ENCODE measurements around the gene IQCF5. TPM values are rescaled to one million over a fixed set of nuclear protein-coding genes. Genes with fewer than 3 reads are reported as not detected.
"Not testable (repeated sequence)": the region's sequence is repeated elsewhere in the genome, so short reads cannot be mapped to it uniquely, and the experiment has no call there.

Gene IQCF5
- total and polyA plus RNA-seq, 9 donors = not detected

DNA sequence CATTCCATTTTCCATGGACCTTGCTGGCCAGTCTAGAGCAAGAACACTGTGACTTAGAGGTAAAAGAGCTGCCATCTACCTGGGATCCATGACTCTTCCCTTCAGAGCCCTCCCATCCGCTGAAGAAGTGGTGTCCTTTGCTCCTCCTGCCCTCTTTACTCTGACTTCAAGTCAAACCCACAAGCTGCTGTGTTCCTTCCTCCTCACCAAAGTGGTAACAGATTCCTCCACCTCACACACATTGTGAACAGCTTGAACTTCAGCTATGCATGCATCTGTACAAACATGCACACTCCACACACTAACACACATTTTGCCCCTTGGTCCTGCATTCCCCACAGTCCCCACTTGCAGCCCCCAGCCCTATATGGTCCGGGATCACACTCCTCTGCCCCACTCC lies 990 bp downstream of the IQCF5 start:
- no peak overlapping the region for H3K27ac ChIP-seq
- TF ChIP-seq, protein P1, sequence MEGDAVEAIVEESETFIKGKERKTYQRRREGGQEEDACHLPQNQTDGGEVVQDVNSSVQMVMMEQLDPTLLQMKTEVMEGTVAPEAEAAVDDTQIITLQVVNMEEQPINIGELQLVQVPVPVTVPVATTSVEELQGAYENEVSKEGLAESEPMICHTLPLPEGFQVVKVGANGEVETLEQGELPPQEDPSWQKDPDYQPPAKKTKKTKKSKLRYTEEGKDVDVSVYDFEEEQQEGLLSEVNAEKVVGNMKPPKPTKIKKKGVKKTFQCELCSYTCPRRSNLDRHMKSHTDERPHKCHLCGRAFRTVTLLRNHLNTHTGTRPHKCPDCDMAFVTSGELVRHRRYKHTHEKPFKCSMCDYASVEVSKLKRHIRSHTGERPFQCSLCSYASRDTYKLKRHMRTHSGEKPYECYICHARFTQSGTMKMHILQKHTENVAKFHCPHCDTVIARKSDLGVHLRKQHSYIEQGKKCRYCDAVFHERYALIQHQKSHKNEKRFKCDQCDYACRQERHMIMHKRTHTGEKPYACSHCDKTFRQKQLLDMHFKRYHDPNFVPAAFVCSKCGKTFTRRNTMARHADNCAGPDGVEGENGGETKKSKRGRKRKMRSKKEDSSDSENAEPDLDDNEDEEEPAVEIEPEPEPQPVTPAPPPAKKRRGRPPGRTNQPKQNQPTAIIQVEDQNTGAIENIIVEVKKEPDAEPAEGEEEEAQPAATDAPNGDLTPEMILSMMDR (IDR thresholded peaks at IDR 0.05) = no peak
- no peak for TF ChIP-seq EP300 (IDR thresholded peaks at IDR 0.05)
- no peak for TF ChIP-seq POLR2A (IDR thresholded peaks at IDR 0.05)
- 69 to 70% (median 70%) methylated on average over 2 of the region's 2 CpGs for WGBS, 3 donors
- no peak for DNase-seq
- no peaks in the 10 kb centered on the region for H3K27me3 ChIP-seq
- H3K36me3 ChIP-seq = no peaks in the 10 kb centered on the region
- no peaks in the 10 kb centered on the region for H3K4me1 ChIP-seq (ENCODE audit: insufficient read depth)
- intact Hi-C loops (cut with DNase I) = no loop called here
- H3K4me3 ChIP-seq = no peak overlapping the region
- no peaks in the 10 kb centered on the region for H3K9me3 ChIP-seq

DNA sequence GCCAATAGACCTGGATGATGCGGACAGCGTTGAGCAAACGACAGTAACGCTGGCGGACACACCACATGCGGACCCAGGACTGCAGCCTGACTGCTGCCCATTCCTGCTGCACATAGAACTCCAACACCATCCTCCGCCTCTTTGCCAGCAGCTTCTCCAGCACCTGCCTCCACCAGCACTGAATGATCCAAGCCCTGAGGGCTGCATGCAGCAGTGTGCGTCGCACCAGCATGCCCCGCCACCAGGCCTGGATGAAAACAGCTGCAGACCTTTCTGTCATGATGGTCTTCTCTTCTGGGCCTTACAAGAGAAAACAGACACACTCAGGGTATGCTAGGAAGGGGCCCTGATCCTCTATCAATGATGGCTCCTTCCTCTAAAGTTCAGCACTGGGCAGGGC lies 1.5 kb downstream of the IQCF5 start:
- intact Hi-C loops (cut with DNase I) = no loop called here
- Histone ChIP-seq H3K27ac (no peak overlapping the region), H3K36me3 (no peaks in the 10 kb centered on the region), H3K9me3 (no peaks in the 10 kb centered on the region), H3K4me1 (ENCODE audit: insufficient read depth) (no peaks in the 10 kb centered on the region), H3K27me3 (no peaks in the 10 kb centered on the region), H3K4me3 (no peak overlapping the region)
- no peak for DNase-seq
- no peak for TF ChIP-seq EP300 (IDR thresholded peaks at IDR 0.05)
- TF ChIP-seq, protein P1 (IDR thresholded peaks at IDR 0.05) = no peak
- no peak for TF ChIP-seq POLR2A (IDR thresholded peaks at IDR 0.05)
- WGBS, 3 donors = 93 to 94% (median 93%) methylated on average over 10 of the region's 10 CpGs

DNA sequence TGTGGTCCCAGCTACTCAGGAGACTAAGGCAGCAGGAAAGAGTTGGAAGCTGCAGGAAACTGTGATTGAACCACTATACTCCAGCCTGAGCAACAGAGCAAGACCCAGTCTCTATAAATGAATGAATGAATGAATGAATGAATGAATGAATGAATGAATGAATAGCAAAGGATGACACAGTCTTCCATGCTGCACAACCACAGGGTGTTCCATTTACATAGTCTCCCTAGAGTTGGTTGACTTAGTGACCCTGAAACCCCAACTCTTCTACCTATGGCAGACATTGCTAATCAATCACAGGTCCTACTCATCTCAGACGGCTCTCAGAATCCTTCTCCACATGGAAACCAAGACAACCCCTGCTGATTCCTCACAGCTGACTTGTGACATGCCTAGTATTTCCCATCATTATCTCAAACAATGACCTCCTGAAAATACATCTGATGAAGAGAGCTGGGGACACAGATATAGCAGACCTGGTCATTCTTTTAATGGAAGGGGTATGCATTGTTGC lies 2.1 kb downstream of the IQCF5 start:
- intact Hi-C loops (cut with DNase I) = no loop called here
- no peaks in the 10 kb centered on the region for H3K36me3 ChIP-seq
- H3K4me3 ChIP-seq = no peak overlapping the region
- DNase-seq = no peak
- no peak overlapping the region for H3K27ac ChIP-seq
- H3K27me3 ChIP-seq = no peaks in the 10 kb centered on the region
- H3K4me1 ChIP-seq (ENCODE audit: insufficient read depth) = no peaks in the 10 kb centered on the region
- no peaks in the 10 kb centered on the region for H3K9me3 ChIP-seq
- 40 to 52% (median 49%) methylated on average over 1 of the region's 1 CpG for WGBS, 3 donors
- TF ChIP-seq, protein P1 (IDR thresholded peaks at IDR 0.05) = no peak
- no peak for TF ChIP-seq EP300 (IDR thresholded peaks at IDR 0.05)
- TF ChIP-seq POLR2A (IDR thresholded peaks at IDR 0.05) = no peak

DNA sequence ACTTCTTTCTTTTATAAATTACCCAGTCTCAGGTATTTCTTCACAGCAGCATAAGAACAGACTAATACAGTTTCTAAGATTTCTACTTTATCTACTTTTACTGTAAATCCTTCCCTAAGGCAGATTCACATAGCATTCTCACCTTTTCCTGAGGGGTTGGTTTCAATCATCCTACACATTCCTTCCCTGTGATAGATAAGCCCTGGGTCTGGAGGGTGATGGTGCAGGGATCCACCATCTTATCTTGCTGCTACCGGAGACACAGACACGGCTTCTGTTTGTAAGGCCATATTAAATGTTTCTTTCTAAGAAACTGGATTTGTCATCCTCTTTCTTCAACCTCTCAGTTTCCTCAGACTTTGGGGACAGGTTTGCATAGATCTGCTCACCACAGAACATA lies 6.1 kb downstream of the IQCF5 start:
- Histone ChIP-seq H3K27ac (no peak overlapping the region), H3K4me1 (ENCODE audit: insufficient read depth) (no peaks in the 10 kb centered on the region), H3K27me3 (no peaks in the 10 kb centered on the region), H3K36me3 (no peaks in the 10 kb centered on the region), H3K4me3 (no peak overlapping the region), H3K9me3 (no peaks in the 10 kb centered on the region)
- 10 to 21% (median 16%) methylated on average over 2 of the region's 2 CpGs for WGBS, 3 donors
- intact Hi-C loops (cut with DNase I) = no loop called here
- DNase-seq = no peak
- TF ChIP-seq, protein P1 (IDR thresholded peaks at IDR 0.05) = no peak
- TF ChIP-seq EP300 (IDR thresholded peaks at IDR 0.05) = no peak
- TF ChIP-seq POLR2A (IDR thresholded peaks at IDR 0.05) = no peak

DNA sequence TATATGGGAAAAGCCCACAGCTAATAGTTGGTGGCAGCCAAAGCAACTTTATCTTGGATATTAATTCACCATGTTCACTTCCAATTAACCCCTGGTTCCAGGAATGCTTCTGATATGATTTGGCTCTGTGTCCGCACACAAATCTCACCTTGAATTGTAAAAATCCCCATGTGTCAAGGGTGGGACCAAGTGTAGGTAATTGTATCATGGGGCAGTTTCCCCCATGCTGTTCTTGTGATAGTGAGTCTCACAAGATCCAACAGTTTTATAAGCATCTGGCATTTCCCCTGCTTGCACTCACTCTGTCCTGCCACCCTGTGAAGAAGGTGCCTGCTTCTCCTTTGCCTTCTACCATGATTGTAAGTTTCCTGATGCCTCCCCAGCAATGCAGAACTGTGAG lies 6.5 kb downstream of the IQCF5 start:
- H3K9me3 ChIP-seq; H3K4me1 ChIP-seq (ENCODE audit: insufficient read depth); H3K27me3 ChIP-seq; H3K27ac ChIP-seq; intact Hi-C loops (cut with DNase I); H3K4me3 ChIP-seq; H3K36me3 ChIP-seq; DNase-seq: not testable (repeated sequence)
- WGBS, 3 donors = 50 to 86% (median 69%) methylated on average over 1 of the region's 1 CpG

All from ovary (tissue), 9 donors.